C4-2B (cell line): Measurements from ENCODE around the gene BRAF.
"Not testable (repeated sequence)": the region's sequence is repeated elsewhere in the genome, so short reads cannot be mapped to it uniquely, and the experiment has no call there.

ENCODE experiments used
- H3K27ac ChIP-seq: fragments of 450-650 bp; 2 replicates; pipeline ENCODE4 v1.5.1; 2017
- CTCF ChIP-seq: fragments of 450-650 bp; conservative IDR thresholded peaks from 2 replicates; pipeline ENCODE4 v1.5.1; 2017; ENCODE audit warnings: mild to moderate bottlenecking
- ZFX ChIP-seq: fragments of 450-650 bp; IDR thresholded peaks from 2 replicates; pipeline ENCODE4 v1.6.1; 2017

BRAF gene

GRCh38 chr7:140670343-140670935 is 254.3 kb downstream of the BRAF start:
- no peak overlapping the region for H3K27ac ChIP-seq
- TF ChIP-seq ZFX (no peak), CTCF (no peak)

- H3K27ac ChIP-seq: not testable (repeated sequence)
Measured at GRCh38 chr7:140669862-140670261, 254.9 kb downstream of the BRAF start.

GRCh38 chr7:140669352-140669751 is 255.4 kb downstream of the BRAF start:
- TF ChIP-seq CTCF (no peak), ZFX (no peak)
- no peak overlapping the region for H3K27ac ChIP-seq
